ENCODE measurements around the gene NRG3. TPM values are rescaled to one million over a fixed set of nuclear protein-coding genes. Genes with fewer than 3 reads are reported as not detected.
"Not testable (repeated sequence)": the region's sequence is repeated elsewhere in the genome, so short reads cannot be mapped to it uniquely, and the experiment has no call there.

The NRG3 gene
- total RNA-seq, 2 experiments from 2014 or later: not detected

- CTCF ChIA-PET: no interaction called here
Observed at GRCh38 chr10:82319074-82319473, 444.1 kb downstream of the NRG3 start.

GRCh38 chr10:82319562-82319961 is 444.6 kb downstream of the NRG3 start:
- H3K27me3 Mint-ChIP-seq: no peaks in the 10 kb centered on the region
- H3K4me3 Mint-ChIP-seq: no peak overlapping the region
- intact Hi-C loops (cut with DNase I, micrococcal nuclease): no loop called here
- DNase-seq: no peak
- no peak for ATAC-seq
- H3K27ac Mint-ChIP-seq: no peak overlapping the region
- no peaks in the 10 kb centered on the region for H3K36me3 Mint-ChIP-seq (ENCODE audit: low read depth)
- H3K4me1 Mint-ChIP-seq: no peaks in the 10 kb centered on the region
- ChIA-PET CTCF (no interaction called here), POLR2A (no interaction called here)
- peaks cover 5% of the 10 kb centered on the region for H3K9me3 Mint-ChIP-seq (ENCODE audit: low read depth)

More at GRCh38 chr10:82319074-82319473, 444.1 kb downstream of the NRG3 start:
- H3K27ac Mint-ChIP-seq: no peak overlapping the region
- no peaks in the 10 kb centered on the region for H3K27me3 Mint-ChIP-seq
- POLR2A ChIA-PET: no interaction called here
- no peaks in the 10 kb centered on the region for H3K4me1 Mint-ChIP-seq
- H3K4me3 Mint-ChIP-seq: no peak overlapping the region
- intact Hi-C loops (cut with DNase I, micrococcal nuclease): no loop called here
- H3K36me3 Mint-ChIP-seq (ENCODE audit: low read depth): no peaks in the 10 kb centered on the region
- no peak for ATAC-seq
- no peak for DNase-seq
- peaks cover 5% of the 10 kb centered on the region for H3K9me3 Mint-ChIP-seq (ENCODE audit: low read depth)

DNA sequence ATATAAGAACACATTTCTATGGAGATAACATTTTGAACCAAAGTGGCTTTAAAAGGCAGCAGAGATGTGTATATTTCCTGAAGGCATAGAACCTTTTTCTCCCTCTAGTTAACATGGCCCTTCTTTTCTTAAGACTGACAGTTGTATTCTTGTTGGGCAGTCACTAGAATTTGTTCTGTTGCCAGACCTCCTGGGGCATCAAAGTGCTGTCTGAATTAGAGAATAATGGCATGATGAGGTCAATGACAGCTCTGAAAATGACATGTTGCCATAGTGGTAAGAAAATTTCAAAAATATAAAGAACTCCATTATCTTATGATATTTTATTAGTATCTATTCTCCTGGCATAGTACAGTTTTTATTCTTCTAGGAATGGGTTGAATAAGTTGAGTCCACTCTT is 446.7 kb downstream of the NRG3 start:
- ChIA-PET CTCF (no interaction called here), POLR2A (no interaction called here)
- intact Hi-C loops (cut with DNase I, micrococcal nuclease): no loop called here
- Mint-ChIP-seq H3K9me3 (ENCODE audit: low read depth) (peaks cover 7% of the 10 kb centered on the region), H3K36me3 (ENCODE audit: low read depth) (no peaks in the 10 kb centered on the region), H3K27me3 (no peaks in the 10 kb centered on the region), H3K4me1 (no peaks in the 10 kb centered on the region), H3K4me3 (no peak overlapping the region), H3K27ac (no peak overlapping the region)
- no peak for ATAC-seq
- DNase-seq: no peak

DNA sequence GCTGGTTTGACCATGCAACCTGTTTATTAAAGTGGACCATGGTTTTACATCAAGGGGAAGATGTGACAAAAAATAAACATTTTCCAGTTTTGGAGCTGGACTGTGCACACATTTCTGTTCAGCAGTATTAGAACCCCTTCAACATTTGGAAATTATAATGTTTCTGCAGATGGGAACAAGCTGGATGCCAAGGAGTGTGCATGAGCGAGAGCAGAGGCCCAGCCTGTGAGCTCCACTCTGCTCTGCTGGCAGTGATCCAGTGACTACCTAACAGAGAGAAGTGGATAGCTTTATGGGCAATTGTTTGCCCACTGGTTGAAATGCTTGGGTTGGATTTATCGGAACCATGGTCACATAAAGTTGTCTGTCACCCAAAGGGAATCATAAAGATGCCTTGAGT is 456.7 kb downstream of the NRG3 start:
- peaks cover 9% of the 10 kb centered on the region for H3K9me3 Mint-ChIP-seq (ENCODE audit: low read depth)
- no peak for DNase-seq
- no peaks in the 10 kb centered on the region for H3K36me3 Mint-ChIP-seq (ENCODE audit: low read depth)
- intact Hi-C loops (cut with DNase I, micrococcal nuclease): no loop called here
- H3K27ac Mint-ChIP-seq: no peak overlapping the region
- ATAC-seq: no peak
- no peaks in the 10 kb centered on the region for H3K27me3 Mint-ChIP-seq
- ChIA-PET POLR2A (no interaction called here), CTCF (no interaction called here)
- H3K4me1 Mint-ChIP-seq: no peaks in the 10 kb centered on the region
- no peak overlapping the region for H3K4me3 Mint-ChIP-seq

DNA sequence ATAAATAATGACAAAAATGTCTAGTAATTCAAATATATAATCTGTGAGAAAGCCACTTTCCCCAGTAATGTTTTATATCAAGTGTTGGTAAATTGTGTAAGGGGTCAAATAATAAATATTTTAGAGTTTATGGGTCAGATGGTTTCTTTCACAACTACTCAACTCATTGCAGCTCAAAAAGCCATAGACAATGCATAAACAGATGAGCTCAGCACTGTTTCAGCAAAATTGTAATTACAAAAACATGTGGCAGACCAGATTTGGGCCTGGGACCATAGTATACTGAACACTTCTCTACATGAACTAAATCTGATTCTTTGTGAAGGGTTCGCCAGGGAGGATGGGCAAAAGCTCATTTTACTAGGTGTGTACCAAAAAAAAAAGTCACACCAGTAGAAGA is 460.8 kb downstream of the NRG3 start:
- peaks cover 9% of the 10 kb centered on the region for H3K9me3 Mint-ChIP-seq (ENCODE audit: low read depth)
- H3K4me1 Mint-ChIP-seq: no peaks in the 10 kb centered on the region
- H3K27me3 Mint-ChIP-seq: no peaks in the 10 kb centered on the region
- H3K4me3 Mint-ChIP-seq: no peak overlapping the region
- CTCF ChIA-PET: no interaction called here
- H3K27ac Mint-ChIP-seq: no peak overlapping the region
- no peak for DNase-seq
- H3K36me3 Mint-ChIP-seq (ENCODE audit: low read depth): no peaks in the 10 kb centered on the region
- ATAC-seq: no peak
- intact Hi-C loops (cut with DNase I, micrococcal nuclease): no loop called here
- POLR2A ChIA-PET: no interaction called here

DNA sequence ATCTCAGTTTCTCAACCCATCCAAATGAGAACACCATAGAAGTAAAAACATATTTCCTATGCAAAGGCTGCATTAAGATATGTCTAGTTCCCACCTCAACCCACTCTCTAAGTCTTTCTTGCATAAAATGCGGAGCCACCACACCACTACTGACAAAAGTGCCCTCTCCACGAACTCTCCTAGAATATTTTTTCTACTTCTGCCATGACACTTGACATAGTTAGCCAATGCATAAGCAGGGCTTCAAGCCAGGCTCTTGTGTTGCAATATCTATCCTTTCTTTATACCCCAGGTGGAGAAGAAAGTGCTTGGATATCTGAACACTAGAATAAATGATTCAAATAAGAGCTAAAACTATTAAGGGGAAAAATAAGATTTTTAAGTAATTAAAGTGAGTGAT is 465.2 kb downstream of the NRG3 start:
- Mint-ChIP-seq H3K27ac (no peak overlapping the region), H3K4me3 (no peak overlapping the region), H3K36me3 (ENCODE audit: low read depth) (no peaks in the 10 kb centered on the region), H3K27me3 (no peaks in the 10 kb centered on the region), H3K9me3 (ENCODE audit: low read depth) (peaks cover 6% of the 10 kb centered on the region), H3K4me1 (no peaks in the 10 kb centered on the region)
- no peak for ATAC-seq
- ChIA-PET POLR2A (no interaction called here), CTCF (no interaction called here)
- intact Hi-C loops (cut with DNase I, micrococcal nuclease): no loop called here
- no peak for DNase-seq

DNA sequence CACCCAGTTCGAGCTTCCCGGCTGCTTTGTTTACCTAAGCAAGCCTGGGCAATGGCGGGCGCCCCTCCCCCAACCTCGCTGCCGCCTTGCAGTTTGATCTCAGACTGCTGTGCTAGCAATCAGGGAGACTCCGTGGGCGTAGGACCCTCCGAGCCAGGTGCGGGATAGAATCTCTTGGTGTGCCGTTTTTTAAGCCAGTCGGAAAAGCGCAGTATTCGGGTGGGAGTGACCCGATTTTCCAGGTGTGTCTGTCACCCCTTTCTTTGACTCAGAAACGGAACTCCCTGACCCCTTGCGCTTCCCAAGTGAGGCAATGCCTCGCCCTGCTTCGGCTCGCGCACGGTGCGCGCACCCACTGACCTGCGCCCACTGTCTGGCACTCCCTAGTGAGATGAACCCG is 474.6 kb downstream of the NRG3 start:
- H3K4me1 Mint-ChIP-seq; DNase-seq; POLR2A ChIA-PET; ATAC-seq; H3K27ac Mint-ChIP-seq; CTCF ChIA-PET; H3K27me3 Mint-ChIP-seq; intact Hi-C loops (cut with DNase I, micrococcal nuclease); H3K36me3 Mint-ChIP-seq (ENCODE audit: low read depth); H3K4me3 Mint-ChIP-seq; H3K9me3 Mint-ChIP-seq (ENCODE audit: low read depth): not testable (repeated sequence)

DNA sequence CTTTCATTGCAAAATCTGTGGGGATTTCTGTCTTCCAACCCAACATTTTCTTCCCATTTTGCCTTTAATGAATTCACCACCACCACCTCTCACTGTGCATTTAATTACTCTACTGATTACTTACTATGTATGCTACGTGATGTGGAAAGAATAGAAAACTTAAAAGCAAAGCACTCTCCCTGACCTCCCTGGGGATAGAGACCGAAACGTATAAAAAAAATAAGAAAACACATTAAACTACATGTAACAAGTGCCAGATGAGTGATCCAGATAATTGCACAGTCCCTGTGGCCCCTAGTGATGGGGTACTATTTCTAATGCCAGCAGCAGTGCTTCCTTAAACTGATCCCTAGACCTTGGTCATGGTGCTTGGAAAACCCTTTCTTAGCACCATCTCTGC is 478.4 kb downstream of the NRG3 start:
- intact Hi-C loops (cut with DNase I, micrococcal nuclease): no loop called here
- Mint-ChIP-seq H3K27me3 (no peaks in the 10 kb centered on the region), H3K4me3 (no peak overlapping the region), H3K27ac (no peak overlapping the region), H3K9me3 (ENCODE audit: low read depth) (peaks cover 2% of the 10 kb centered on the region), H3K4me1 (no peaks in the 10 kb centered on the region), H3K36me3 (ENCODE audit: low read depth) (no peaks in the 10 kb centered on the region)
- POLR2A ChIA-PET: no interaction called here
- CTCF ChIA-PET: no interaction called here
- DNase-seq (no peak), ATAC-seq (no peak)

DNA sequence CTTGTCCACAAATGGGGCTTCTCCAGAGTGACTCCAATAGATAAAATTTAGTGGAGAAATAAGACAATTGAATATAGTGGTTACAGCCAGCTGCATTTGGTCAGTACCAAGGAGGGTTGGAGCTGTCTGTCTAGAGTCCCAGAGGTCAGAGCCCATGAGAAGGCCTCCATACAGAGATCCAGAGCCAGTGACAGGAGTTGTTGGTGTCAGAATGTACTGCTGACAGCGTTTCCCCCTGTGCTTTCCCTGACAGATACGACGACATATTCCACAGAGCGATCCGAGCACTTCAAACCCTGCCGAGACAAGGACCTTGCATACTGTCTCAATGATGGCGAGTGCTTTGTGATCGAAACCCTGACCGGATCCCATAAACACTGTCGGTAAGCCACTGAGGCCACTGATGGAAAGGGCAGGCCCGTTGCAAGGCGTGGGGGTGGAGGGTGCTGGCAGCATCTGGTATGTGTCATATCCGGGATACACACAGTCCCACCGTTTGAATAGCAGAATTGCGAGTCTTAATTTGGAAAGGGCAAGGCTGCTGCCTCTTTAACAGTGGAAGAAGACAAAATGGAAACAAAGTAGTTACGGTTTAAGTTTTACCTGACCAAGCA is 483.6 kb downstream of the NRG3 start:
- DNase-seq: no peak
- CTCF ChIA-PET: no interaction called here
- no peaks in the 10 kb centered on the region for H3K36me3 Mint-ChIP-seq (ENCODE audit: low read depth)

GRCh38 chr10:82361256-82361655 is 486.3 kb downstream of the NRG3 start:
- no peaks in the 10 kb centered on the region for H3K9me3 Mint-ChIP-seq (ENCODE audit: low read depth)
- H3K36me3 Mint-ChIP-seq (ENCODE audit: low read depth): no peaks in the 10 kb centered on the region
- H3K27ac Mint-ChIP-seq: no peak overlapping the region
- ChIA-PET CTCF (no interaction called here), POLR2A (no interaction called here)
- ATAC-seq: no peak
- intact Hi-C loops (cut with DNase I, micrococcal nuclease): no loop called here
- DNase-seq: no peak
- H3K4me1 Mint-ChIP-seq: no peaks in the 10 kb centered on the region
- no peak overlapping the region for H3K4me3 Mint-ChIP-seq
- no peaks in the 10 kb centered on the region for H3K27me3 Mint-ChIP-seq

More for the DNA sequence above, 483.6 kb downstream of the NRG3 start:
- ATAC-seq: no peak
- intact Hi-C loops (cut with DNase I, micrococcal nuclease): no loop called here
- Mint-ChIP-seq H3K9me3 (ENCODE audit: low read depth) (no peaks in the 10 kb centered on the region), H3K27ac (no peak overlapping the region), H3K4me3 (no peak overlapping the region), H3K27me3 (no peaks in the 10 kb centered on the region), H3K4me1 (no peaks in the 10 kb centered on the region)
- POLR2A ChIA-PET: no interaction called here

GRCh38 chr10:82377608-82378007 is 502.6 kb downstream of the NRG3 start:
- ChIA-PET CTCF (no interaction called here), POLR2A (no interaction called here)
- no peaks in the 10 kb centered on the region for H3K4me1 Mint-ChIP-seq
- intact Hi-C loops (cut with DNase I, micrococcal nuclease): no loop called here
- H3K27me3 Mint-ChIP-seq: no peaks in the 10 kb centered on the region
- no peak for ATAC-seq
- H3K4me3 Mint-ChIP-seq: no peak overlapping the region
- H3K9me3 Mint-ChIP-seq (ENCODE audit: low read depth): peaks cover 2% of the 10 kb centered on the region
- no peaks in the 10 kb centered on the region for H3K36me3 Mint-ChIP-seq (ENCODE audit: low read depth)
- DNase-seq: no peak
- H3K27ac Mint-ChIP-seq: no peak overlapping the region

DNA sequence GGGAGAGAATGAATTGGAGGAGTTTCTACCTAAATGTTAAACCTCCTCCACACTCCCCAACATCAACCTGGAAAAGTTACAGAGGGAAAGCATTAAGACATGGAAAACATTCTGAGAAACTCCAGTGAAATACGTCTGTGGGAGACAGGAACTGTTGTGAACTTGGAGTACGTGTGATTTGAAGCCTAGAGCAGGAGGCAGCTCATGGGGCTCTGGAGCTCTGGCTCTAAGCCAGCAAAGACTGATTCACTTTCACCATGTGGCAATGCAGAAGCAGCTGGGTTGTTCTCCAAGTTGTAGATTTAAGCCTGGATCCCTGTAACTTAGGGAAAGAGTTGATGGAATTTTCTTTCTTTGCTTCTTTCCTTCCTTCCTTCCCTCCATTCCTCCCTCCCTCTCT is 503.2 kb downstream of the NRG3 start:
- POLR2A ChIA-PET: no interaction called here
- ATAC-seq (no peak), DNase-seq (no peak)
- H3K27ac Mint-ChIP-seq: no peak overlapping the region
- CTCF ChIA-PET: no interaction called here
- no peaks in the 10 kb centered on the region for H3K4me1 Mint-ChIP-seq
- no peaks in the 10 kb centered on the region for H3K36me3 Mint-ChIP-seq (ENCODE audit: low read depth)
- peaks cover 2% of the 10 kb centered on the region for H3K9me3 Mint-ChIP-seq (ENCODE audit: low read depth)
- intact Hi-C loops (cut with DNase I, micrococcal nuclease): no loop called here
- no peak overlapping the region for H3K4me3 Mint-ChIP-seq
- no peaks in the 10 kb centered on the region for H3K27me3 Mint-ChIP-seq

- Mint-ChIP-seq H3K9me3 (ENCODE audit: low read depth) (peaks cover 3% of the 10 kb centered on the region), H3K36me3 (ENCODE audit: low read depth) (no peaks in the 10 kb centered on the region), H3K4me1 (no peaks in the 10 kb centered on the region), H3K27ac (no peak overlapping the region), H3K4me3 (no peak overlapping the region), H3K27me3 (no peaks in the 10 kb centered on the region)
- ATAC-seq: no peak
- intact Hi-C loops (cut with DNase I, micrococcal nuclease): no loop called here
- POLR2A ChIA-PET: no interaction called here
- DNase-seq: no peak
- CTCF ChIA-PET: no interaction called here
Observed at GRCh38 chr10:82383350-82383749, 508.4 kb downstream of the NRG3 start.

Data from activated CD4-positive, alpha-beta T cell treated with anti-CD3 and anti-CD28 coated beads for 36 hours (primary cell).